ENCODE data around the gene ATP5PD.
"Not testable (repeated sequence)": the region's sequence is repeated elsewhere in the genome, so short reads cannot be mapped to it uniquely, and the experiment has no call there.

The ATP5PD gene

GRCh38 chr17:75077496-75078283, 30.9 kb upstream of the ATP5PD start:
- DNase-seq (ENCODE audit: low spot score): peak; percentile 73

GRCh38 chr17:75077072-75077495, 30.3 kb upstream of the ATP5PD start:
- DNase-seq (ENCODE audit: low spot score): peak; percentile 84

- no peak for DNase-seq (ENCODE audit: low spot score)
These were observed 29.0 kb upstream of the ATP5PD start for GRCh38 chr17:75075597-75076336.

GRCh38 chr17:75074532-75074931, 27.8 kb upstream of the ATP5PD start:
- no peak for DNase-seq (ENCODE audit: low spot score)

DNA sequence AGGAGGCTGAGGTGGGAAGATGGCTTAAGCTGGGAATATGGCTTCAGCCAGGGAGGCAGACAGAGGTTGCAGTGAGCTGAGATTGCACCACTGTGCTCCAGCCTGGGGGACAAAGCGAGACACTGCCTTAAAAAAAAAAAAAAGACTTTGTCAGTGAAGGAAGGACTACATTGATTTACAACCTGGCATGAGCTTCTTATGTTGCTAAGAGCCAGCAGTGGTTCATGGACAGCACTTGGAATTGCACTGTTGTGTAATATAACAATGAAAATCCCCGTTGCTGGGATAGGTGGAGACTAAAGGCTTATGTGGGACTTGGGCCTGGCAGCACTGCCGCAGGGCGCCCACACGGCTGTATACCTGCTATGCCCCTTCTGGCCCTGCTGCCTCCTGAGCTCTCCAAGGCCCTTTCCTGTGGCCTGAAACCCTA, 26.9 kb upstream of the ATP5PD start:
- no peak for DNase-seq (ENCODE audit: low spot score)

- DNase-seq (ENCODE audit: low spot score): not testable (repeated sequence)
These were observed 26.1 kb upstream of the ATP5PD start for GRCh38 chr17:75072909-75073308.

- not testable (repeated sequence) for DNase-seq (ENCODE audit: low spot score)
These were observed 24.9 kb upstream of the ATP5PD start for GRCh38 chr17:75071478-75072271.

DNA sequence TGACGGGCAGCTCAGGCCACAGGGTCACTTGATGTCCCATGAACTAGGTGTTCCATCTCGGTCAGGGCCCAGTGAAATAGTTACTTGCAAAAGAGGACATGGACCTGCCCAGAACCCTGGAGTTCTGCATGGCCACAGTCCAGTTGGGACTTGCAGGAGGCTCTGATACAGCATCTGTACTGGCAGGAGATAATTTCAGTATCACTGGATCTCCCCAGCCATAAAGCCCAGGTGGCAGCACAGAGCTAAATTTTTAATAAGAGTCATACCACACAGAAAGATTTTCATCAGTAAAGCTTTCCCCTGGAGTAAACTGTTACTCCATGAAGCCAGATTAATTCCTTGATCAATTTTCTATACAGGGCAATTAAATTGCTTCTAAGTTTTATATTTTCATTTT, 23.0 kb upstream of the ATP5PD start:
- DNase-seq (ENCODE audit: low spot score): no peak

GRCh38 chr17:75068750-75069149, 22.0 kb upstream of the ATP5PD start:
- DNase-seq (ENCODE audit: low spot score): no peak

- no peak for DNase-seq (ENCODE audit: low spot score)
These were observed 21.1 kb upstream of the ATP5PD start for GRCh38 chr17:75067856-75068255.

DNA sequence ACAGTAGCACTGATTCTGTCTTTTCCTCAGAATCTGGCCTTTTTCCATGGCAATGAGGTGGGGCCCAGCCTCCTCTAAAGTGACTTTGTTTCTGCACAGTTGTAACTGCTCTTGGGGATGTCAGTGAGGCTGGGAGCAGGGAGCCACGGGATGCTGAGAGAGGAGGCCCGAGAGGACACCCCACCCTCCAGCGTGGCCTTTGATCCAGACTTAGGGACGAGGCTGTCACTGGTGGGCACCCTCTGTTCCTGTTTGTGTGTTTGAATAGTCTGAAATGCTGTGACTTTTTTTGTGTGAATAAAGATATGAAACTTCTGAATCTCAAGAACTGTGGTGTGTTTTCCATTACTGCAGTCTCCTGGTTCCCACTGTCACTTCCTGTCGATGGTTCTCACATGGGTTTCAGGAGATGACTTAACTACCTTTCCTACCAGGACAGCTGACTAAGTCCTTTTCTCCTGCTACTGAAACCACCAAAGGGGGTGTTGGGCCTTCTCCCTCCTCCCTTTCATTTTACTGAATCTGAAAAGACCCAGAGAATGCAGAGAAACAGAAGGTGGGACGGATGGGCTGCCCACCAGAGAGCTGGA, 18.9 kb upstream of the ATP5PD start:
- DNase-seq (ENCODE audit: low spot score): no peak

- no peak for DNase-seq (ENCODE audit: low spot score)
These were observed 18.2 kb upstream of the ATP5PD start for GRCh38 chr17:75064867-75065561.

DNA sequence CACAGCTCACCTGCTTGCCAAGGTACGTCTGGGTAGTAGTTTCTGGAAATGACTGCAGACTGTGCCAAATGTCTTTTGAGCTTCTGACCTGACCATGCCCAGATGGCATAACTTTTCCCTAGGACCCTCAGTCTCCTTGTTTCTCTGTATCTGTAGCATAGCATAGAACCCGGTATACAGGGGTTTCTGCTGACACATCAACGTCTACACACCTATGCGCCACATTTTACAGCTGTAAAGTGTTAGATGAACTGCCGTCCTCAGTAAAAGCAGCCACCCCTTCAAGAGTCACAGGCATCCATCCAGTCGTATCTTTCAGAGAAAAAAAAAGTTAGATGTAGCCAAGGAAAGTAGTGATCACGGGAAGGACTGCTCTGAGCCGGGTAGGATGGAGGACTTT, 17.7 kb upstream of the ATP5PD start:
- no peak for DNase-seq (ENCODE audit: low spot score)

- no peak for DNase-seq (ENCODE audit: low spot score)
These were observed 17.3 kb upstream of the ATP5PD start for GRCh38 chr17:75064040-75064439.

- DNase-seq (ENCODE audit: low spot score): no peak
These were observed 16.9 kb upstream of the ATP5PD start for GRCh38 chr17:75063626-75064025.

GRCh38 chr17:75063201-75063600, 16.4 kb upstream of the ATP5PD start:
- no peak for DNase-seq (ENCODE audit: low spot score)

DNA sequence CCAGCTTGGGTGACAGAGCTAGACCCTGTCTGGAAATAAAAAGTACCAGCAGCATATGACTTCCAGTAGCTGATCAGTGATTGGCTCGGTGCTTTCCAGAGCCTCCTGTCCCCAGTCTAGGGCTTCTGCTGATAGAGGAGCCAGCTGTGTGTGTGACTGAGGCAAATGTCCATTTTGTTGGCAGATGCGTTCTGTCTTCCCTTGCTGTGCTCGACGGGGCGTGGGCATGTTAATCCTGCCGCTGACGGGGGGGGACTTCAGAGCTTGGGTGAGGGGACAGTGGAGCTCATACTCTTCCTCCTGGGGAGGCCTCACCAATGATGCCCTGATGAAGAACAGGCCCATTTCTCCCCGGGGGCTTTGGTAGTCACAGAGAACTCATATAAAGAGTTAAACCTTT, 14.8 kb upstream of the ATP5PD start:
- no peak for DNase-seq (ENCODE audit: low spot score)

DNA sequence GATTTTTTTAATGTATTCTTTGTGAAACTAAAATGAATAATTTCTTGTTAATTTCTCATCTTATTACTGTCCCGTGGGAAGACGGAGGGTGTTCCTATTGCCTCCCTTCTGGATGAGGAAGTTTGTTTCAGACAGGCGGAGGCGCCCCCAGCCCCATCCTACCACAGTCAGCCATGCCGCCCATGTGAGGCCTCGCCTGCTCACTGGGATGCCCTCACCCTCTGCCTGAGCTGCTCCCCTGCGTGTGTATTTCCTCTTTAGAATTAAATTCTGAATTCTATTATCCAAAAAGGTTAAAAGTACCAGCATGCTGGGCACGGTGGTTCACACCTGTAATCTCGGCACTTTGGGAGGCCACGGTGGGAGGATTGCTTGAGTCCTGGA, 14.3 kb upstream of the ATP5PD start:
- DNase-seq (ENCODE audit: low spot score): no peak

- no peak for DNase-seq (ENCODE audit: low spot score)
These were observed 13.8 kb upstream of the ATP5PD start for GRCh38 chr17:75060434-75061054.

DNA sequence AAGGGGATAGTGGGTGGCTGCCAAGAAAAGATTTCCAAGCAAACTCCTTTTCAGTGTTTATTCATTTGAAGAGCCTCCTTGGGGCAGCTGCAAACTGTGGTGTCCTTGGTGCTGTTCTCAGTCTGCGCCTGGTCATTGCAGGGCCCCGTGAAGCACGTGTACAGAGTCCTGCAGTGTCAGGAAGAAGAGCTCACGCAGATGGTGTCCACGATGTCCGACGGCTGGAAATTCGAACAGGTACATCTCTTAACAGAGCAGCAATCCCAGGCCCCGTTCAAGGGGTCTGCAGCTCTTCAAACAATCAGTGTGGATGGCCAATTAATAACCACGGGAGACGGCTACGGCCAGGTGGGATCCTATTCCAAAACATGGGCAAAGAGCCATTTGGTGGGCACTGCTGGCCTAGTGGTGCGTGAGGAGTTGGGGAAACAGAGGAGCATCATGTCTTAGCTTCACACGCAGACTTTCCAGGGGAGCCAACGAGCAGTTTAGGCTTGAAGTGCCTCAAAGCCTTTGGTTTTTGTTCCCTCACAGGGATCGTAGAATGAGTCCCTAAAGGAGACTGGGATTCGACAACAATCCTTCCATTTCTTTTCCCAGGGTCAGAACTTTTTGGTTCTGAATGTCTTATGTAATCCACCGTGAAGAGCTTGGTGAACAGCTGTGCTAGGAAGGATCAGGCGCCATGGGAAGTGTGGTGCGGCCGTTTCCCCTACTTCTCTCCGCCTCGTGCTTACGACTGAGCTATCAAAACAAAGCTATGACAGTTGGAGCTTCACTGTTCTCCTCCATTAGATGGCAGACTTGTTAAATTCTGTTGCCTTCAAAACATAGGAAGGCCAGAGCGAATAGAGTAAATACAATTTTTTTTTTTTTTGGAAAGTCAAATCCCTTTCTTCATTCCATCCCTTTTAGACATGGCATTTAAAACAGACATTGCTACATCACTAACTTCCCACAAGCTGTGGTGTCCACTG, 12.9 kb upstream of the ATP5PD start:
- DNase-seq (ENCODE audit: low spot score): peak; percentile 41

Data from HuH-7 (cell line).